K562 (cell line): ENCODE measurements around the gene TTLL10. TPM values are rescaled to one million over a fixed set of nuclear protein-coding genes. Genes with fewer than 3 reads are reported as not detected.
A peak's percentile ranks its signal among the peaks of the same experiment; 100 is the strongest.

Experiments
- ATAC-seq: fragments of 200-7000 bp; cut with Tn5 transposase; 3 replicates; pipeline ENCODE4 v1.9.1; 2020; ENCODE audit warnings: moderate library complexity
- BruUV-seq: library from RNA; stranded (reverse); fragments of 400-500 nt; replicated peaks from 2 replicates; lab custom pipeline; 2021; lab: Mats Ljungman, UMichigan
- CTCF ChIA-PET: fragments of 300-600 bp; formaldehyde crosslinking; extraction: SDS; loops from one replicate; lab custom pipeline; 2021; ENCODE audit warnings: low intra/inter-chr PET ratio; lab: Yijun Ruan, JAX
- POLR2A ChIA-PET: fragments of 300-600, 350-650 bp; sonication (Branson Sonifier 250); formaldehyde crosslinking; extraction: SDS; loops from one replicate; lab custom pipeline; 2021; ENCODE audit warnings: antibody characterized with exemption, inconsistent platforms; lab: Yijun Ruan, JAX
- DNase-seq, 4 experiments: peaks; one replicate each; pipeline versions ENCODE4 v3.0.0 to v3.0.0-alpha.2; 2011 to 2018; ENCODE audit warnings: low spot score in 3 of 4, mixed read lengths in 3 of 4; ENCODE audit errors: extremely low read depth in 1 of 4
- FAIRE-seq: peaks from 2 replicates; lab custom pipeline; 2011; peaks lifted over from hg19 to GRCh38; lab: Jason Lieb, UNC
- H2AFZ ChIP-seq: 2 replicates; pipeline ENCODE4 v1.6.0; 2011; ENCODE audit warnings: low read depth, low read length, control low read depth, inconsistent platforms
- H3K27ac ChIP-seq: fragments of 200-600 bp; 3 replicates; pipeline ENCODE4 v1.8.0; 2011; ENCODE audit warnings: low read depth, mild to moderate bottlenecking, control low read depth, inconsistent platforms, low read length, moderate library complexity, mixed read lengths; ENCODE audit errors: extremely low read depth
- H3K27me3 ChIP-seq, 2 experiments: fragments of 300-600 bp in 1 of 2; 2 replicates in 1 of 2; 3 replicates in 1 of 2; pipeline versions ENCODE4 v1.6.0 to v1.8.0; 2011; ENCODE audit warnings: inconsistent platforms in 2 of 2, low read length in 2 of 2, mild to moderate bottlenecking in 1 of 2, mixed read lengths in 1 of 2, moderate library complexity in 1 of 2; ENCODE audit not compliant: control insufficient read depth in 2 of 2, insufficient read depth in 2 of 2
- H3K36me3 ChIP-seq: fragments of 300-600 bp; 3 replicates; pipeline ENCODE4 v1.8.0; 2011; ENCODE audit warnings: mild to moderate bottlenecking, low read length, inconsistent platforms; ENCODE audit not compliant: control insufficient read depth, insufficient read depth
- H3K4me1 ChIP-seq, 2 experiments: fragments of 200-600 bp in 1 of 2; replicated peaks in 1 of 2; 2 replicates in 1 of 2; 3 replicates in 1 of 2; pipeline versions ENCODE4 v1.5.1 to v1.8.0; 2011; ENCODE audit warnings: inconsistent platforms in 2 of 2, low read length in 2 of 2, mild to moderate bottlenecking in 1 of 2, mixed read lengths in 1 of 2, moderate library complexity in 1 of 2; ENCODE audit not compliant: control insufficient read depth in 2 of 2, insufficient read depth in 2 of 2
- H3K4me2 ChIP-seq: 2 replicates; pipeline ENCODE4 v1.6.1; 2011; ENCODE audit warnings: low read length, control low read depth, inconsistent platforms, mixed read lengths; ENCODE audit not compliant: insufficient read depth
- H3K4me3 ChIP-seq: fragments of 200-600 bp; sonication (generic), shearing (Covaris generic); 2 replicates; pipeline ENCODE4 v1.5.1; 2016; ENCODE audit warnings: control low read depth, inconsistent platforms
- H3K79me2 ChIP-seq: fragments of 200-600 bp; 3 replicates; pipeline ENCODE4 v1.8.0; 2011; ENCODE audit warnings: low read length, inconsistent platforms; ENCODE audit not compliant: control insufficient read depth, insufficient read depth
- H3K9ac ChIP-seq, 2 experiments: 2 replicates each; pipeline versions ENCODE4 v1.6.0 to v1.6.1; 2011; ENCODE audit warnings: low read depth in 2 of 2, low read length in 2 of 2, control low read depth in 1 of 2, inconsistent platforms in 1 of 2, mild to moderate bottlenecking in 1 of 2, mixed read lengths in 1 of 2; ENCODE audit not compliant: insufficient read depth in 1 of 2
- H3K9me1 ChIP-seq: one replicate; pipeline ENCODE4 v1.6.0; 2011; ENCODE audit warnings: inconsistent platforms, mild to moderate bottlenecking, low read length, moderate library complexity; ENCODE audit not compliant: control insufficient read depth, insufficient read depth
- H3K9me3 ChIP-seq: replicated peaks from 2 replicates; pipeline ENCODE4 v1.5.1; 2011; ENCODE audit warnings: low read depth, low read length, inconsistent platforms; ENCODE audit not compliant: control insufficient read depth, insufficient read depth
- H4K20me1 ChIP-seq: replicated peaks from 2 replicates; pipeline ENCODE4 v1.6.1; 2011; ENCODE audit warnings: low read length, inconsistent platforms, mixed read lengths; ENCODE audit not compliant: control insufficient read depth, insufficient read depth
- HMGN3 ChIP-seq: IDR thresholded peaks from 2 replicates; pipeline ENCODE4 v1.6.1; 2011; ENCODE audit warnings: borderline replicate concordance, low read depth, mild to moderate bottlenecking, mixed read lengths, low read length; ENCODE audit not compliant: insufficient read length; ENCODE audit errors: extremely low read depth
- TEAD1 ChIP-seq, 2 experiments: fragments of 450-650 bp in 1 of 2; sonication (generic) in 1 of 2; formaldehyde crosslinking; IDR thresholded peaks; 2 replicates each; pipeline versions ENCODE4 v1.4.0 to v1.8.0; 2020 to 2022; ENCODE audit warnings: mild to moderate bottlenecking in 2 of 2, missing genetic modification reagents in 1 of 2
- ZKSCAN8 ChIP-seq: fragments of 200-800 bp; sonication (Bioruptor generic); IDR thresholded peaks from 2 replicates; pipeline ENCODE4 v1.6.1; 2016; ENCODE audit warnings: missing genetic modification characterization, missing compliant biosample characterization
- ZNF384 ChIP-seq: IDR thresholded peaks from 2 replicates; pipeline ENCODE4 v1.6.1; 2012; ENCODE audit warnings: low read depth, low read length, improper control_type of control experiment
- WGBS: fragments of 100-300 bp; shearing (Covaris generic); methylation state at CpG from one replicate; pipeline ENCODE4 v1.1.6; 2016; ENCODE audit warnings: low coverage, mixed read lengths; ENCODE audit not compliant: insufficient coverage; ENCODE audit errors: missing lambda C conversion rate; 5-methylcytosine and 5-hydroxymethylcytosine counted together
- in situ Hi-C: fragments of 300-500 bp; cut with MboI; formaldehyde crosslinking; loops from 4 replicates; pipeline ENCODE4 v1.15.0; 2018; ENCODE audit warnings: inconsistent platforms, mixed read lengths
- intact Hi-C: fragments of 100-400 bp; cut with micrococcal nuclease; formaldehyde crosslinking; loops from 2 replicates; pipeline ENCODE4 v1.14.2; 2022
- polyA plus RNA-seq, 8 experiments: library from polyadenylated mRNA; depleted of rRNA in 4 of 8; stranded (reverse) in 5 of 8; unstranded in 3 of 8; fragments of >200 nt; fragmentation: Nextera tagmentation in 2 of 8; fragmentation: Illumina TruSeq in 1 of 8; extraction: Ambion mirVana in 2 of 8; extraction: Trizol in 1 of 8; gene quantifications; 2 replicates each; pipeline versions ENCODE4 v1.2.1 to v1.2.3, GENCODE V29; 2011 to 2014; ENCODE audit warnings: inconsistent platforms in 1 of 8, missing spikeins in 1 of 8
- total RNA-seq, 7 experiments: library from RNA; depleted of rRNA in 6 of 7; stranded (reverse); fragments of >200 nt in 6 of 7; fragmentation: Illumina TruSeq in 2 of 7; extraction: Trizol in 2 of 7; gene quantifications; 2 replicates each; pipeline versions ENCODE4 v1.2.1 to v1.2.3, GENCODE V29; 2011 to 2021; ENCODE audit warnings: low replicate concordance in 1 of 7

Gene TTLL10
- total and polyA plus RNA-seq, 9 of the 15 experiments (the other 6 are each of a cell fraction or from before 2014, with no cell fraction given) = not detected

DNA sequence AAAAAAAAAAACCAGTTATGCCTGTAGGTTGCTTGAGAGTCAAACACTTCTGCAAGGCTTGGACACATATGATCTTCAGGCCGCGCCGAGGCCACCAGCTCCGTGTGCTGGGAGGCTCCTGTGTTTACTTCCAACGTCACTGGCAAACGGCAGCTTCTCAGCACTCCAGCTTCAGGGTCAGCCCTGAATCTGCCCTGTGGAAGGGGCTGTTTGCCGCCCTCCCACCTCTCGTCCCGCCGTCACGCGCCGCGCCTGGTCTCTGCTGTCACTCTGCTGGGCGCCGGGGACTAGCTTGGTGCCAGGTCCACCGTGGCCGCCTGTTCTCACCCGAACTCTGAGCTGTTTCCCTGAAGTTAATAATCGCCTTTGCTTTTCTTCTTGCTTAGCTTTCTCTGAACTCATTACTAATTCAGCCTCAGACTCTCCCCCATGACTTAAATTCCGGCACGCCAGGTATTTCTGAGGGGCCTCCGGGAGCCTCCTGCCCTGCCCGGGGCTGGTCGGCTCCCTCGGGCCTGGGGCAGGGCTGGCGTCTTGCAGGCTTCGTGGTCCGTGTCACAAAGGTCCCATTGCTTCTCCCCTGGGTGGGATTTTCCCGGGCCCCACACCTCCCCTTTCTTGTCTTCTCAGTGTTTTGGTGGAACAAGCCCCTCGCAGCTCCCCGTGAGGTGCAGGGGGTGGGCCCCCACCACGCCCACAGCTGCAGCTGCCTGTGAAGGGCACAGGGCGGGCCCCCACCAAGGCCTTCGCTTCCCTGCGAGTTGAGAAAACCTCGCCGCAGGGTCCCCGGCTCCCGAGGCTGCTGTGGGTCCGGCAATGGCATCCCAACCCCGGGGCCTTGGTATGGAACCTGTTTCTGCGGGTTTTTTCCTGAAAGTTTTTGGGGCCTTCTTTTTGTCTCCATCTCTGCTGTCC is 43.2 kb upstream of the TTLL10 start:
- 46% methylated on average over 43 of the region's 43 CpGs for WGBS

More for the DNA sequence above, 43.2 kb upstream of the TTLL10 start:
- Histone ChIP-seq H3K36me3 (no peaks in the 10 kb centered on the region), H3K4me2 (no peak overlapping the region), H2AFZ (no peak overlapping the region), H3K9me3 (no peaks in the 10 kb centered on the region), H3K9me1 (no peaks in the 10 kb centered on the region), H3K4me3 (no peak overlapping the region), H4K20me1 (no peaks in the 10 kb centered on the region), H3K4me1 (peaks cover 9 to 66% of the 10 kb centered on the region in 2 experiments), H3K79me2 (no peaks in the 10 kb centered on the region), H3K27ac (no peak overlapping the region), H3K9ac (peak overlapping the region in 1 of 2 experiments; percentile 73; a peak in 1 of 4 replicates), H3K27me3 (peaks cover 13 to 36% of the 10 kb centered on the region in 2 experiments; a peak in 4 of 5 replicates)
- in situ Hi-C loops (no loop called here), intact Hi-C loops (no loop called here)
- FAIRE-seq (no peak), ATAC-seq (peak; percentile 16; the same call in 2 of the 3 replicates), DNase-seq (no peak)
- BruUV-seq = no TSS peak
- TF ChIP-seq HMGN3 = peak; percentile 40
- no peak for TF ChIP-seq ZKSCAN8
- 0 out of 4 replicates have a peak, but pooled peaks of 1 of the 2 experiments have one; percentile 28 for TF ChIP-seq TEAD1 (CRISPR knock-in tag; IDR thresholded peaks at IDR 0.05)
- TF ChIP-seq ZNF384 = 0 out of 2 replicates have a peak, but pooled peaks have one; percentile 32
- POLR2A ChIA-PET = interaction anchor here (0.6 to 1.5 kb wide), 3 partner anchors 10 to 432 kb away, joined by 3 to 4 read pairs (median 4); no protein-coding TSS in a partner anchor
- CTCF ChIA-PET = no interaction called here
